ENCODE measurements around the gene GPRC5C. TPM values are rescaled to one million over a fixed set of nuclear protein-coding genes. Genes with fewer than 3 reads are reported as not detected.

GPRC5C gene
- total and polyA plus RNA-seq, 2 experiments from 2014 or later, result 1.6 to 2.7 TPM

DNA sequence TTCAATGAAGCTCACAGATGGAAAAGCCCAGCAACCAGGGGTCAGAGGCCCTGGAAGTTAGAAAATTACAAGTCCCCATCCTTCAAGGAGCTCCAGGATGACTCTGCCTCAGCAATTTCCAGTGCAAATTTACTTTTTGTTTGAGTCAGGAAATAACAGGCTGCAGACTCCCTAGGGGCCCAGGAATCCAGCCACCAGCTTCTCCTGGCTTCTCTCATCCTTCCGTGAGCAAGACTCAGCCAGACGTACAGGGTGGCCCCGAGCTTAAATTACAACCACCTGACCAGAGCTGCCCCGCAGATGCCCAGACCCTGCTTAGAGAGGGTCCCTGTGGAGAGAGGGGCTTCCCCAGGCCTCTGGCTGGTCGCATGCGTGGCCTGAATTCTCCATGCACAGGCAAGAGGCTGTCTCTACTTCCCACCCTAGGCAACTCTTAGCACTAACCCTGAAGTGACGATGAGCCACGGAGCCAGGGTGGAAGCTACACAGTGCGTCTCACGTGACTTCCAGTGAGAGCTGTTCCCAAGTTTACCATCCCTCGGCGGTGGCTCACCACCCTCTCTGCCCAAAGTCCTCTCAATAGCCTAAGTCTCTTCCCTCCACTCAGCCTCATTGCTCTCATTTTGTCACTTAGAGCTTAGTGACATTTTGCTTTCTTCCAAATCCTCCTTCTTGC is 37.5 kb upstream of the GPRC5C start:
- in situ Hi-C loops (cut with MboI), result no loop called here
- 55% methylated on average over 12 of the region's 12 CpGs for WGBS, 2 experiments (ENCODE audit: low coverage in 1 of 2, low lambda C conversion rate in 2 of 2, missing lambda C conversion rate in 2 of 2)
- H2AFZ ChIP-seq, result no peak overlapping the region

DNA sequence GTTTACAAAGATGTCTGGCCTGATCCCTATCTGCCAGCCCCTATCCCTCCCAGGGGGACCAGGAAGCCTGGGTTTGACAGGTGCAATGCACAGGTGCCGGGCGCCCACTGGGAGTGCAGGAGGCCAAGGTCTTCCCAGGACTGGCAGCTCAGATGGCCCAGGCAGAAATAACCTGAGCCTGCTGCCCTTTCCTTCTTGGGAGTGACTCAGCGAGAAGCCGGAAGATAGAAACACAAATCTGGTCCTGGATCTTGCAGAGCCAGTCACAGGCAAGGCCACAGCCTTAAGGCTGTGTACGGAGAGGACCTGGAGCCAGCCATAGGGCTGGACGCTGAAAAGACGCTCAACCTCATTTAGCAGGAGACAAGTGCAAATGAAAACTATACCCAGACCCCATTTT is 36.9 kb upstream of the GPRC5C start:
- Histone ChIP-seq H3F3A (ENCODE audit: insufficient read depth) (peaks cover 4% of the 10 kb centered on the region; the same call in 1 of the 2 replicates), H3K4me3 (no peak overlapping the region), H3K9ac (no peak overlapping the region), H3K27ac (no peak overlapping the region), H3K4me1 (ENCODE audit: insufficient read depth) (no peaks in the 10 kb centered on the region), H3K9me3 (ENCODE audit: low read depth) (no peaks in the 10 kb centered on the region), H3K27me3 (replicated peaks; ENCODE audit: insufficient read depth) (no peaks in the 10 kb centered on the region; the same call in 1 of the 2 replicates), H4K20me1 (ENCODE audit: insufficient read depth) (no peaks in the 10 kb centered on the region), H3K9me2 (ENCODE audit: insufficient read depth) (no peaks in the 10 kb centered on the region), H2AFZ (no peak overlapping the region), H3K4me2 (ENCODE audit: unreplicated experiment) (no peak overlapping the region), H3K79me2 (ENCODE audit: insufficient read depth) (no peaks in the 10 kb centered on the region), H3K36me3 (ENCODE audit: low read depth) (no peaks in the 10 kb centered on the region)
- 83% methylated on average over 7 of the region's 7 CpGs for WGBS, 2 experiments (ENCODE audit: low coverage in 1 of 2, low lambda C conversion rate in 2 of 2, missing lambda C conversion rate in 2 of 2)
- no peak for DNase-seq
- in situ Hi-C loops (cut with MboI), result no loop called here
- no peak for TF ChIP-seq EZH2 (IDR thresholded peaks at IDR 0.05; ENCODE audit: insufficient read depth, poor library complexity, severe bottlenecking)
- no peak for TF ChIP-seq EZH2phosphoT487 (IDR thresholded peaks at IDR 0.05; ENCODE audit: insufficient read depth, low read depth)

More for the DNA sequence above, 37.5 kb upstream of the GPRC5C start:
- no peaks in the 10 kb centered on the region; the same call in 1 of the 2 replicates for H3K27me3 ChIP-seq (replicated peaks; ENCODE audit: insufficient read depth)
- H4K20me1 ChIP-seq (ENCODE audit: insufficient read depth), result no peaks in the 10 kb centered on the region
- H3K4me1 ChIP-seq (ENCODE audit: insufficient read depth), result no peaks in the 10 kb centered on the region
- no peak for DNase-seq
- H3K4me2 ChIP-seq (ENCODE audit: unreplicated experiment), result no peak overlapping the region
- no peak overlapping the region for H3K27ac ChIP-seq
- H3K9ac ChIP-seq, result no peak overlapping the region
- no peaks in the 10 kb centered on the region for H3K9me3 ChIP-seq (ENCODE audit: low read depth)
- H3K79me2 ChIP-seq (ENCODE audit: insufficient read depth), result no peaks in the 10 kb centered on the region
- TF ChIP-seq EZH2phosphoT487 (IDR thresholded peaks at IDR 0.05; ENCODE audit: insufficient read depth, low read depth) (no peak), EZH2 (IDR thresholded peaks at IDR 0.05; ENCODE audit: insufficient read depth, poor library complexity, severe bottlenecking) (no peak)
- no peaks in the 10 kb centered on the region for H3K9me2 ChIP-seq (ENCODE audit: insufficient read depth)
- peaks cover 4% of the 10 kb centered on the region; the same call in 1 of the 2 replicates for H3F3A ChIP-seq (ENCODE audit: insufficient read depth)
- no peaks in the 10 kb centered on the region for H3K36me3 ChIP-seq (ENCODE audit: low read depth)
- H3K4me3 ChIP-seq, result no peak overlapping the region

DNA sequence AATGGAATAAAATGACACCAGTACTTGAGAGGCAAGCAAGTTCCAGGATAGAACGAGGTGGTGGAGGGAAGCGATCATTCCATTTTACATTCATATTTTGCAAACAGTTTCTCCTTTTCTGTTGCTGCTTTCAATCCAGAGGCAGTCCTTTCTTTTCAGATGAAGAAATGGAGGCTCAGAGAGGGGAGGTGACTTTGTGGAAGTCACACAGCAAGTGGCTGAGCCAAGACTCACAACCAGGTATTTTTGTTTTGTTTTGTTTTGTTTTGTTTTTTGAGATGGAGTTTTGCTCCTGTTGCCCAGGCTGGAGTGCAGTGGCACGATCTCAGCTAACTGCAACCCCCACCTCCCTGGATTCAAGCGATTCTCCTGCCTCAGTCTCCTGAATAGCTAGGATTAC is 35.3 kb upstream of the GPRC5C start:
- no peak for DNase-seq
- Histone ChIP-seq H3K9ac (no peak overlapping the region), H3K9me3 (ENCODE audit: low read depth) (no peaks in the 10 kb centered on the region), H3K4me3 (no peak overlapping the region), H3K27ac (no peak overlapping the region), H3K36me3 (ENCODE audit: low read depth) (no peaks in the 10 kb centered on the region), H3K79me2 (ENCODE audit: insufficient read depth) (no peaks in the 10 kb centered on the region), H2AFZ (no peak overlapping the region), H4K20me1 (ENCODE audit: insufficient read depth) (no peaks in the 10 kb centered on the region), H3K4me2 (ENCODE audit: unreplicated experiment) (no peak overlapping the region), H3K27me3 (replicated peaks; ENCODE audit: insufficient read depth) (no peaks in the 10 kb centered on the region; the same call in 1 of the 2 replicates), H3K9me2 (ENCODE audit: insufficient read depth) (no peaks in the 10 kb centered on the region), H3F3A (ENCODE audit: insufficient read depth) (peaks cover 4% of the 10 kb centered on the region; the same call in 1 of the 2 replicates), H3K4me1 (ENCODE audit: insufficient read depth) (no peaks in the 10 kb centered on the region)
- in situ Hi-C loops (cut with MboI), result no loop called here
- 77 to 80% methylated on average over 4 of the region's 4 CpGs for WGBS, 2 experiments (ENCODE audit: low coverage in 1 of 2, low lambda C conversion rate in 2 of 2, missing lambda C conversion rate in 2 of 2)
- TF ChIP-seq EZH2phosphoT487 (IDR thresholded peaks at IDR 0.05; ENCODE audit: insufficient read depth, low read depth), result no peak
- no peak for TF ChIP-seq EZH2 (IDR thresholded peaks at IDR 0.05; ENCODE audit: insufficient read depth, poor library complexity, severe bottlenecking)

DNA sequence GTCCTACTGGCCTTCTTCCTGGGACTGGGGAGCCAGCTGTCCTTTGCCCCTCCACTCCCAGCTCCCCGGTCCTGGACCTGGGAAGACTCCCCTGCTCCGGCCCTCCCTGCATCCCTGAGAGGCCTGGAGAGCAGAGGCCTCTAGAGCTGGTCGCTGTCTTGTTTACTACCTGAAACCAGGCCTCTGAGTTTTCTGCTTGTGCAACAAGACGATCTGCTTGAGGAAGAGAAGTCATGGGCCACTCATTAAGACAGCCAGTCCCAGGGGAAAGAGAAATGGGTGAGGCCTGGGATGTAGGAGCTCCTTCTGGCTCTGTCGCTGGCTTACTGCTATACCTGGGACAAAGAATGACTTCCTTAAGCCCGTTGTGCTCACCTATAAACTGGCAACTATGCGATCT is 29.8 kb upstream of the GPRC5C start:
- Histone ChIP-seq H3K4me1 (ENCODE audit: insufficient read depth) (no peaks in the 10 kb centered on the region), H2AFZ (no peak overlapping the region), H3K4me2 (ENCODE audit: unreplicated experiment) (no peak overlapping the region), H3K36me3 (ENCODE audit: low read depth) (no peaks in the 10 kb centered on the region), H3K9me2 (ENCODE audit: insufficient read depth) (no peaks in the 10 kb centered on the region), H3K9ac (no peak overlapping the region), H3F3A (ENCODE audit: insufficient read depth) (no peaks in the 10 kb centered on the region), H3K27ac (no peak overlapping the region), H3K27me3 (replicated peaks; ENCODE audit: insufficient read depth) (peaks cover 8% of the 10 kb centered on the region; the same call in 1 of the 2 replicates), H3K4me3 (no peak overlapping the region), H3K79me2 (ENCODE audit: insufficient read depth) (no peaks in the 10 kb centered on the region), H4K20me1 (ENCODE audit: insufficient read depth) (no peaks in the 10 kb centered on the region), H3K9me3 (ENCODE audit: low read depth) (no peaks in the 10 kb centered on the region)
- 62 to 77% methylated on average over 7 of the region's 7 CpGs for WGBS, 2 experiments (ENCODE audit: low coverage in 1 of 2, low lambda C conversion rate in 2 of 2, missing lambda C conversion rate in 2 of 2)
- in situ Hi-C loops (cut with MboI), result no loop called here
- no peak for TF ChIP-seq EZH2 (IDR thresholded peaks at IDR 0.05; ENCODE audit: insufficient read depth, poor library complexity, severe bottlenecking)
- TF ChIP-seq EZH2phosphoT487 (IDR thresholded peaks at IDR 0.05; ENCODE audit: insufficient read depth, low read depth), result no peak
- DNase-seq, result no peak

All from GM23248 (cell line).